HEK293 (cell line): ENCODE data around the gene OR2T8.

Experiments
- CTCF ChIA-PET: fragments of 350-600 bp; formaldehyde crosslinking; extraction: SDS; loops from one replicate; lab custom pipeline; 2021; ENCODE audit warnings: antibody characterized with exemption; lab: Yijun Ruan, JAX
- POLR2A ChIA-PET: fragments of 300-600 bp; formaldehyde crosslinking; extraction: SDS; loops from one replicate; lab custom pipeline; 2020; ENCODE audit warnings: antibody characterized with exemption, inconsistent platforms; lab: Yijun Ruan, JAX
- H3K27ac ChIP-seq: fragments of 200-500 bp; sonication (Bioruptor generic); 2 replicates; pipeline ENCODE4 v1.5.1; 2014; ENCODE audit warnings: low read depth, low read length, control low read depth, inconsistent platforms; ENCODE audit errors: extremely low read depth
- H3K36me3 ChIP-seq, 2 experiments: fragments of 200-500 bp in 1 of 2; sonication (Bioruptor generic) in 1 of 2; 1 replicate in 1 of 2; 2 replicates in 1 of 2; pipeline ENCODE4 v1.5.1; 2014 to 2017; ENCODE audit warnings: inconsistent platforms in 2 of 2, low read length in 2 of 2; ENCODE audit not compliant: control insufficient read depth in 2 of 2, insufficient read depth in 1 of 2
- H3K4me1 ChIP-seq: fragments of 200-500 bp; sonication (Bioruptor generic); 2 replicates; pipeline ENCODE4 v1.5.1; 2014; ENCODE audit warnings: mild to moderate bottlenecking, low read length, inconsistent platforms; ENCODE audit not compliant: control insufficient read depth, insufficient read depth
- H3K4me3 ChIP-seq: 2 replicates; pipeline ENCODE4 v1.5.1; 2011; ENCODE audit warnings: low read depth, mild to moderate bottlenecking, control low read depth, low read length, moderate library complexity
- H3K9me3 ChIP-seq: fragments of 200-500 bp; sonication (Bioruptor generic); 2 replicates; pipeline ENCODE4 v1.5.1; 2014; ENCODE audit warnings: low read depth, low read length, inconsistent platforms; ENCODE audit not compliant: control insufficient read depth, insufficient read depth
- BCL11B ChIP-seq: fragments of 450-650 bp; formaldehyde crosslinking; IDR thresholded peaks from 2 replicates; pipeline ENCODE4 v1.5.1; 2016; ENCODE audit warnings: low read depth, missing biosample characterization, missing genetic modification characterization
- HOXC10 ChIP-seq: sonication (generic); formaldehyde crosslinking; IDR thresholded peaks from 2 replicates; pipeline ENCODE4 v1.8.1; 2023; ENCODE audit warnings: mild to moderate bottlenecking, missing genetic modification reagents
- IKZF3 ChIP-seq: fragments of 450-650 bp; IDR thresholded peaks from 2 replicates; pipeline ENCODE4 v1.5.0; 2018; ENCODE audit warnings: missing biosample characterization, mild to moderate bottlenecking, missing genetic modification characterization, moderate library complexity
- KLF10 ChIP-seq: fragments of 450-650 bp; IDR thresholded peaks from 2 replicates; pipeline ENCODE4 v1.5.1; 2018; ENCODE audit warnings: missing biosample characterization, mild to moderate bottlenecking, missing genetic modification characterization
- SP3 ChIP-seq: fragments of 450-650 bp; formaldehyde crosslinking; IDR thresholded peaks from 2 replicates; pipeline ENCODE4 v1.5.1; 2016; ENCODE audit warnings: missing biosample characterization, missing genetic modification characterization
- ZBTB17 ChIP-seq: fragments of 450-650 bp; formaldehyde crosslinking; IDR thresholded peaks from 2 replicates; pipeline ENCODE4 v1.5.1; 2016; ENCODE audit warnings: missing biosample characterization, missing genetic modification characterization
- ZNF114 ChIP-seq: fragments of 450-650 bp; formaldehyde crosslinking; IDR thresholded peaks from 2 replicates; pipeline ENCODE4 v1.5.0; 2017; ENCODE audit warnings: missing biosample characterization, missing genetic modification characterization
- ZNF274 ChIP-seq, 2 experiments: fragments of 200-500 bp in 1 of 2; fragments of 450-650 bp in 1 of 2; sonication (Bioruptor generic) in 1 of 2; formaldehyde crosslinking in 1 of 2; IDR thresholded peaks; 2 replicates each; pipeline versions ENCODE4 v1.5.1 to v1.6.1; 2014 to 2016; ENCODE audit warnings: borderline replicate concordance in 1 of 2, inconsistent platforms in 1 of 2, low read length in 1 of 2, missing biosample characterization in 1 of 2, missing genetic modification characterization in 1 of 2
- ZNF292 ChIP-seq: fragments of 450-650 bp; formaldehyde crosslinking; IDR thresholded peaks from 2 replicates; pipeline ENCODE4 v1.5.1; 2016; ENCODE audit warnings: low read depth, missing biosample characterization, missing genetic modification characterization, borderline replicate concordance
- ZNF404 ChIP-seq: fragments of 450-650 bp; formaldehyde crosslinking; IDR thresholded peaks from 2 replicates; pipeline ENCODE4 v1.5.1; 2017; ENCODE audit warnings: missing biosample characterization, missing genetic modification characterization
- ZNF555 ChIP-seq: fragments of 450-650 bp; formaldehyde crosslinking; conservative IDR thresholded peaks from 2 replicates; pipeline ENCODE4 v1.5.1; 2017; ENCODE audit warnings: missing biosample characterization, mild to moderate bottlenecking, missing genetic modification characterization, inconsistent platforms
- ZNF560 ChIP-seq: fragments of 450-650 bp; formaldehyde crosslinking; IDR thresholded peaks from 2 replicates; pipeline ENCODE4 v1.5.1; 2017; ENCODE audit warnings: missing biosample characterization, missing genetic modification characterization, borderline replicate concordance
- ZNF792 ChIP-seq: fragments of 450-650 bp; formaldehyde crosslinking; IDR thresholded peaks from 2 replicates; pipeline ENCODE4 v1.5.1; 2016; ENCODE audit warnings: missing biosample characterization, missing genetic modification characterization
- TF ChIP-seq, protein P1 (sequence below): fragments of 450-650 bp; formaldehyde crosslinking; IDR thresholded peaks from 2 replicates; pipeline ENCODE4 v1.5.1; 2017; ENCODE audit warnings: missing biosample characterization, missing genetic modification characterization
- TF ChIP-seq, protein P2 (sequence below): IDR thresholded peaks from 2 replicates; pipeline ENCODE4 v1.6.1; 2011; ENCODE audit warnings: mild to moderate bottlenecking, low read depth, low read length, borderline replicate concordance
- TF ChIP-seq, protein P3 (sequence below): fragments of 450-650 bp; formaldehyde crosslinking; IDR thresholded peaks from 2 replicates; pipeline ENCODE4 v1.5.1; 2016; ENCODE audit warnings: missing biosample characterization, missing genetic modification characterization
- TF ChIP-seq, protein P4 (sequence below): fragments of 450-650 bp; formaldehyde crosslinking; IDR thresholded peaks from 2 replicates; pipeline ENCODE4 v1.5.1; 2017; ENCODE audit warnings: missing biosample characterization, missing genetic modification characterization
- TF ChIP-seq, protein P5 (sequence below): fragments of 450-650 bp; formaldehyde crosslinking; IDR thresholded peaks from 2 replicates; pipeline ENCODE4 v1.5.1; 2017; ENCODE audit warnings: missing biosample characterization, missing genetic modification characterization
- TF ChIP-seq, protein P6 (sequence below): fragments of 450-650 bp; formaldehyde crosslinking; IDR thresholded peaks from 2 replicates; pipeline ENCODE4 v1.5.1; 2016; ENCODE audit warnings: missing biosample characterization, missing genetic modification characterization, borderline replicate concordance
- TF ChIP-seq, protein P7 (sequence below): fragments of 450-650 bp; IDR thresholded peaks from 2 replicates; pipeline ENCODE4 v1.5.1; 2018; ENCODE audit warnings: missing biosample characterization, mild to moderate bottlenecking, missing genetic modification characterization

The OR2T8 gene

DNA sequence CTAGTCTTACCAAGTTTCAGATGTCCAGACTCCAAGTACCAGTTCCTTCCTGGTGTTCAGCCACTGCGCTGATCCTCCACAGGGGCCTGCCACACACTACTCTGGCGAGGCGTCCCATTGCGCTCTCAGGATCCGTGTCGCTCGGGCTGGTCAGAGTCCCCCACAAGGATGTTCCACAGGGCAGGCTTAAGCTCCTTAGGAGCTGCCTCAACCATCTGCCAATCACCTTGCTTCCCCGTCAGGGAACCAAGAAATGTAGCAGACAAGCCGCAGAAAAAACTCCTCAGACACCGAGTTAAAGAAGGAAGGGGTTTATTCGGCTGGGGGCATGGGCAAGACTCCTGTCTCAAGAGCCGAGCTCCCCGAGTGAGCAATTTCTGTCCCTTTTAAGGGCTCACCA is 14.9 kb upstream of the OR2T8 start:
- ChIA-PET POLR2A (no interaction called here), CTCF (no interaction called here)
- Histone ChIP-seq H3K36me3 (no peaks in the 10 kb centered on the region), H3K27ac (no peak overlapping the region), H3K4me3 (no peak overlapping the region), H3K9me3 (no peaks in the 10 kb centered on the region), H3K4me1 (no peaks in the 10 kb centered on the region)
- TF ChIP-seq ZNF404 (no peak), HOXC10 (CRISPR knock-in tag) (no peak), KLF10 (tag by site-specific recombination) (no peak), SP3 (tag by site-specific recombination) (no peak), ZNF792 (no peak), ZNF114 (no peak), ZNF274 (IDR thresholded peaks at IDR 0.05; ENCODE audit: low read length) (no peak), ZNF274 (tag by site-specific recombination; IDR thresholded peaks at IDR 0.05; ENCODE audit: borderline replicate concordance) (no peak), ZNF560 (tag by site-specific recombination) (no peak), BCL11B (tag by site-specific recombination) (no peak), ZNF292 (tag by site-specific recombination) (no peak), ZNF555 (tag by site-specific recombination) (no peak), ZBTB17 (tag by site-specific recombination) (no peak)
- TF ChIP-seq, protein P1, sequence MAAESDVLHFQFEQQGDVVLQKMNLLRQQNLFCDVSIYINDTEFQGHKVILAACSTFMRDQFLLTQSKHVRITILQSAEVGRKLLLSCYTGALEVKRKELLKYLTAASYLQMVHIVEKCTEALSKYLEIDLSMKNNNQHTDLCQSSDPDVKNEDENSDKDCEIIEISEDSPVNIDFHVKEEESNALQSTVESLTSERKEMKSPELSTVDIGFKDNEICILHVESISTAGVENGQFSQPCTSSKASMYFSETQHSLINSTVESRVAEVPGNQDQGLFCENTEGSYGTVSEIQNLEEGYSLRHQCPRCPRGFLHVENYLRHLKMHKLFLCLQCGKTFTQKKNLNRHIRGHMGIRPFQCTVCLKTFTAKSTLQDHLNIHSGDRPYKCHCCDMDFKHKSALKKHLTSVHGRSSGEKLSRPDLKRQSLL (tag by site-specific recombination): no peak
- TF ChIP-seq, protein P2, sequence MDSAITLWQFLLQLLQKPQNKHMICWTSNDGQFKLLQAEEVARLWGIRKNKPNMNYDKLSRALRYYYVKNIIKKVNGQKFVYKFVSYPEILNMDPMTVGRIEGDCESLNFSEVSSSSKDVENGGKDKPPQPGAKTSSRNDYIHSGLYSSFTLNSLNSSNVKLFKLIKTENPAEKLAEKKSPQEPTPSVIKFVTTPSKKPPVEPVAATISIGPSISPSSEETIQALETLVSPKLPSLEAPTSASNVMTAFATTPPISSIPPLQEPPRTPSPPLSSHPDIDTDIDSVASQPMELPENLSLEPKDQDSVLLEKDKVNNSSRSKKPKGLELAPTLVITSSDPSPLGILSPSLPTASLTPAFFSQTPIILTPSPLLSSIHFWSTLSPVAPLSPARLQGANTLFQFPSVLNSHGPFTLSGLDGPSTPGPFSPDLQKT: no peak
- TF ChIP-seq, protein P3, sequence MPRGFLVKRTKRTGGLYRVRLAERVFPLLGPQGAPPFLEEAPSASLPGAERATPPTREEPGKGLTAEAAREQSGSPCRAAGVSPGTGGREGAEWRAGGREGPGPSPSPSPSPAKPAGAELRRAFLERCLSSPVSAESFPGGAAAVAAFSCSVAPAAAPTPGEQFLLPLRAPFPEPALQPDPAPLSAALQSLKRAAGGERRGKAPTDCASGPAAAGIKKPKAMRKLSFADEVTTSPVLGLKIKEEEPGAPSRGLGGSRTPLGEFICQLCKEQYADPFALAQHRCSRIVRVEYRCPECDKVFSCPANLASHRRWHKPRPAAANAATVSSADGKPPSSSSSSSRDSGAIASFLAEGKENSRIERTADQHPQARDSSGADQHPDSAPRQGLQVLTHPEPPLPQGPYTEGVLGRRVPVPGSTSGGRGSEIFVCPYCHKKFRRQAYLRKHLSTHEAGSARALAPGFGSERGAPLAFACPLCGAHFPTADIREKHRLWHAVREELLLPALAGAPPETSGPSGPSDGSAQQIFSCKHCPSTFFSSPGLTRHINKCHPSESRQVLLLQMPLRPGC (tag by site-specific recombination): no peak
- TF ChIP-seq, protein P4, sequence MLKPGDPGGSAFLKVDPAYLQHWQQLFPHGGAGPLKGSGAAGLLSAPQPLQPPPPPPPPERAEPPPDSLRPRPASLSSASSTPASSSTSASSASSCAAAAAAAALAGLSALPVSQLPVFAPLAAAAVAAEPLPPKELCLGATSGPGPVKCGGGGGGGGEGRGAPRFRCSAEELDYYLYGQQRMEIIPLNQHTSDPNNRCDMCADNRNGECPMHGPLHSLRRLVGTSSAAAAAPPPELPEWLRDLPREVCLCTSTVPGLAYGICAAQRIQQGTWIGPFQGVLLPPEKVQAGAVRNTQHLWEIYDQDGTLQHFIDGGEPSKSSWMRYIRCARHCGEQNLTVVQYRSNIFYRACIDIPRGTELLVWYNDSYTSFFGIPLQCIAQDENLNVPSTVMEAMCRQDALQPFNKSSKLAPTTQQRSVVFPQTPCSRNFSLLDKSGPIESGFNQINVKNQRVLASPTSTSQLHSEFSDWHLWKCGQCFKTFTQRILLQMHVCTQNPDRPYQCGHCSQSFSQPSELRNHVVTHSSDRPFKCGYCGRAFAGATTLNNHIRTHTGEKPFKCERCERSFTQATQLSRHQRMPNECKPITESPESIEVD (tag by site-specific recombination): no peak
- TF ChIP-seq, protein P5, sequence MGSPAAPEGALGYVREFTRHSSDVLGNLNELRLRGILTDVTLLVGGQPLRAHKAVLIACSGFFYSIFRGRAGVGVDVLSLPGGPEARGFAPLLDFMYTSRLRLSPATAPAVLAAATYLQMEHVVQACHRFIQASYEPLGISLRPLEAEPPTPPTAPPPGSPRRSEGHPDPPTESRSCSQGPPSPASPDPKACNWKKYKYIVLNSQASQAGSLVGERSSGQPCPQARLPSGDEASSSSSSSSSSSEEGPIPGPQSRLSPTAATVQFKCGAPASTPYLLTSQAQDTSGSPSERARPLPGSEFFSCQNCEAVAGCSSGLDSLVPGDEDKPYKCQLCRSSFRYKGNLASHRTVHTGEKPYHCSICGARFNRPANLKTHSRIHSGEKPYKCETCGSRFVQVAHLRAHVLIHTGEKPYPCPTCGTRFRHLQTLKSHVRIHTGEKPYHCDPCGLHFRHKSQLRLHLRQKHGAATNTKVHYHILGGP (tag by site-specific recombination): no peak

DNA sequence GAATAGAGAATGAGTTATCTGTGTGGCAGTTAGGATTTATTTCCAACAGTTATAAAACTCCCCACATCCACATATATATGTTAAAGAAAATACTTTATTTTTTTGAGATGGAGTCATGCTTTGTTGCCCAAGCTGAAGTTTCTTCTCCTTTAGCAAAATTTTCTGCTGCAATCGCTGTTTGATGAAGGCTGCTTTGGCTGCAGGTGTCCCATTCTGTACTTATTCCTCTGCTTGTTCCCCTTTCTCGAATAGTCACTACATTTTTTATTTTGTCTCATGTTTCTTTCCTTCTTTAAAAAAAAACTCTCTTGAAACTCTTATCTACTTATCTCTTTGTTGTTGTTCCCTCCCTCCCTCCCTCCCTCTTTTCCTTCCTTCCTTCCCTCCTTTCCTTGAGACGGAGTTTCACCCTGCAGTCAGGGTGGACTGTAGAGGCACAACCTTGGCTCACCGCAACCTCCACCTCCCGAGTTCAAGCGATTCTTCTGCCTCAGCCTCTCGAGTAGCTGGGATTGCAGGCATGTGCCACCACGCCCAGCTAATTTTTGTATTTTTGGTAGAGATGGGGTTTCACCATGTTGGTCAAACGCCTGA is 14.0 kb upstream of the OR2T8 start:
- H3K27ac ChIP-seq: no peak overlapping the region
- H3K9me3 ChIP-seq: no peaks in the 10 kb centered on the region
- POLR2A ChIA-PET: no interaction called here
- CTCF ChIA-PET: no interaction called here
- no peaks in the 10 kb centered on the region for H3K36me3 ChIP-seq
- no peaks in the 10 kb centered on the region for H3K4me1 ChIP-seq
- no peak overlapping the region for H3K4me3 ChIP-seq
- no peak for TF ChIP-seq IKZF3 (tag by site-specific recombination)
- TF ChIP-seq, protein P6, sequence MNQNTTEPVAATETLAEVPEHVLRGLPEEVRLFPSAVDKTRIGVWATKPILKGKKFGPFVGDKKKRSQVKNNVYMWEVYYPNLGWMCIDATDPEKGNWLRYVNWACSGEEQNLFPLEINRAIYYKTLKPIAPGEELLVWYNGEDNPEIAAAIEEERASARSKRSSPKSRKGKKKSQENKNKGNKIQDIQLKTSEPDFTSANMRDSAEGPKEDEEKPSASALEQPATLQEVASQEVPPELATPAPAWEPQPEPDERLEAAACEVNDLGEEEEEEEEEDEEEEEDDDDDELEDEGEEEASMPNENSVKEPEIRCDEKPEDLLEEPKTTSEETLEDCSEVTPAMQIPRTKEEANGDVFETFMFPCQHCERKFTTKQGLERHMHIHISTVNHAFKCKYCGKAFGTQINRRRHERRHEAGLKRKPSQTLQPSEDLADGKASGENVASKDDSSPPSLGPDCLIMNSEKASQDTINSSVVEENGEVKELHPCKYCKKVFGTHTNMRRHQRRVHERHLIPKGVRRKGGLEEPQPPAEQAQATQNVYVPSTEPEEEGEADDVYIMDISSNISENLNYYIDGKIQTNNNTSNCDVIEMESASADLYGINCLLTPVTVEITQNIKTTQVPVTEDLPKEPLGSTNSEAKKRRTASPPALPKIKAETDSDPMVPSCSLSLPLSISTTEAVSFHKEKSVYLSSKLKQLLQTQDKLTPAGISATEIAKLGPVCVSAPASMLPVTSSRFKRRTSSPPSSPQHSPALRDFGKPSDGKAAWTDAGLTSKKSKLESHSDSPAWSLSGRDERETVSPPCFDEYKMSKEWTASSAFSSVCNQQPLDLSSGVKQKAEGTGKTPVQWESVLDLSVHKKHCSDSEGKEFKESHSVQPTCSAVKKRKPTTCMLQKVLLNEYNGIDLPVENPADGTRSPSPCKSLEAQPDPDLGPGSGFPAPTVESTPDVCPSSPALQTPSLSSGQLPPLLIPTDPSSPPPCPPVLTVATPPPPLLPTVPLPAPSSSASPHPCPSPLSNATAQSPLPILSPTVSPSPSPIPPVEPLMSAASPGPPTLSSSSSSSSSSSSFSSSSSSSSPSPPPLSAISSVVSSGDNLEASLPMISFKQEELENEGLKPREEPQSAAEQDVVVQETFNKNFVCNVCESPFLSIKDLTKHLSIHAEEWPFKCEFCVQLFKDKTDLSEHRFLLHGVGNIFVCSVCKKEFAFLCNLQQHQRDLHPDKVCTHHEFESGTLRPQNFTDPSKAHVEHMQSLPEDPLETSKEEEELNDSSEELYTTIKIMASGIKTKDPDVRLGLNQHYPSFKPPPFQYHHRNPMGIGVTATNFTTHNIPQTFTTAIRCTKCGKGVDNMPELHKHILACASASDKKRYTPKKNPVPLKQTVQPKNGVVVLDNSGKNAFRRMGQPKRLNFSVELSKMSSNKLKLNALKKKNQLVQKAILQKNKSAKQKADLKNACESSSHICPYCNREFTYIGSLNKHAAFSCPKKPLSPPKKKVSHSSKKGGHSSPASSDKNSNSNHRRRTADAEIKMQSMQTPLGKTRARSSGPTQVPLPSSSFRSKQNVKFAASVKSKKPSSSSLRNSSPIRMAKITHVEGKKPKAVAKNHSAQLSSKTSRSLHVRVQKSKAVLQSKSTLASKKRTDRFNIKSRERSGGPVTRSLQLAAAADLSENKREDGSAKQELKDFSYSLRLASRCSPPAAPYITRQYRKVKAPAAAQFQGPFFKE (tag by site-specific recombination): no peak
- TF ChIP-seq, protein P7, sequence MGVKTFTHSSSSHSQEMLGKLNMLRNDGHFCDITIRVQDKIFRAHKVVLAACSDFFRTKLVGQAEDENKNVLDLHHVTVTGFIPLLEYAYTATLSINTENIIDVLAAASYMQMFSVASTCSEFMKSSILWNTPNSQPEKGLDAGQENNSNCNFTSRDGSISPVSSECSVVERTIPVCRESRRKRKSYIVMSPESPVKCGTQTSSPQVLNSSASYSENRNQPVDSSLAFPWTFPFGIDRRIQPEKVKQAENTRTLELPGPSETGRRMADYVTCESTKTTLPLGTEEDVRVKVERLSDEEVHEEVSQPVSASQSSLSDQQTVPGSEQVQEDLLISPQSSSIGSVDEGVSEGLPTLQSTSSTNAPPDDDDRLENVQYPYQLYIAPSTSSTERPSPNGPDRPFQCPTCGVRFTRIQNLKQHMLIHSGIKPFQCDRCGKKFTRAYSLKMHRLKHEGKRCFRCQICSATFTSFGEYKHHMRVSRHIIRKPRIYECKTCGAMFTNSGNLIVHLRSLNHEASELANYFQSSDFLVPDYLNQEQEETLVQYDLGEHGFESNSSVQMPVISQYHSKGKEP (tag by site-specific recombination): no peak
